Measurements from ENCODE around the gene COPS6.
A peak's percentile ranks its signal among the peaks of the same experiment; 100 is the strongest.

Gene COPS6

DNA sequence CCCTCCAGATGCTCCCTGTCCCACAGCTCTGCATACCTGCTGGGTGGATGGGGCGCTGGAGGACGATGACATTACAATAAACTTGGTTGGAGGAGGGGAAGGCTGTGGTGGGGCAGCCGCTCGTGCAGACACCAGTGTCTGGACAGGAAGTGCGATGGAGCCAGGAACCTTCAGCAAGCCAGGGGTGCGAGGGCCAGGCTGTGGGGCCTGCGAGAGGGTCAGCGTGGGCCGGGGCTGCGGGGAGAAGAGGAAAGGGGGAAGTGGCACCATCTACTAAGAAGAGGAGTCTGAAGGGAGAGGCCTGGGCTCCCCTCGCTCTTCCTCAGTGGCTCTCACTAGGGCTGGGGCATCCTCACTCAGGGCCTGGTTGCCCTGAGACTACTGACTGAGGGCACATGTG is 19.1 kb downstream of the COPS6 start:
- Histone ChIP-seq H4K91ac (ENCODE audit: low read depth, low read length, poor library complexity) (no peak overlapping the region), H2BK15ac (ENCODE audit: low read length) (no peak overlapping the region), H3K36me3 (replicated peaks in 1 of 2; ENCODE audit: control insufficient read depth in 2 of 2, insufficient read depth in 2 of 2, low read length in 2 of 2) (peaks cover 50 to 91% of the 10 kb centered on the region in 2 donors), H3K4me2 (ENCODE audit: insufficient read depth, low read length, poor library complexity, severe bottlenecking) (no peak overlapping the region), H2AFZ (ENCODE audit: low read length) (no peak overlapping the region), H2BK12ac (ENCODE audit: low read length) (no peak overlapping the region), H3K9me3 (replicated peaks in 1 of 2; ENCODE audit: control insufficient read depth in 2 of 2, insufficient read depth in 1 of 2, low read depth in 1 of 2, low read length in 2 of 2) (peaks cover 0 to 2% of the 10 kb centered on the region in 2 donors), H3K14ac (ENCODE audit: low read length) (no peak overlapping the region), H3K27ac (replicated peaks; ENCODE audit: low read length) (no peak overlapping the region), H2AK5ac (ENCODE audit: low read depth, low read length) (no peak overlapping the region), H3K4me1 (ENCODE audit: control insufficient read depth in 2 of 2, insufficient read depth in 1 of 2, low read depth in 1 of 2, low read length in 2 of 2) (peaks cover 0 to 4% of the 10 kb centered on the region in 2 donors), H3K27me3 (ENCODE audit: control insufficient read depth in 3 of 3, insufficient read depth in 3 of 3, low read depth in 1 of 3, low read length in 3 of 3) (no peaks in the 10 kb centered on the region), H3K23ac (ENCODE audit: low read depth, low read length, poor library complexity) (peak overlapping the region; percentile 85), H4K8ac (ENCODE audit: low read depth, low read length) (no peak overlapping the region), H3K4ac (ENCODE audit: low read length) (no peak overlapping the region), H3K79me1 (ENCODE audit: low read depth, low read length) (no peaks in the 10 kb centered on the region), H3K18ac (ENCODE audit: low read length) (no peak overlapping the region), H2BK120ac (ENCODE audit: low read depth, low read length) (no peak overlapping the region), H2BK5ac (ENCODE audit: low read length) (peak overlapping the region; percentile 75), H3K4me3 (ENCODE audit: low read length in 2 of 2) (no peak overlapping the region), H3K9ac (ENCODE audit: low read depth, low read length, poor library complexity) (peak overlapping the region; percentile 44)
- no peak for DNase-seq (ENCODE audit: low spot score)
- WGBS, 2 donors (ENCODE audit: extremely low coverage in 2 of 2, insufficient read length in 2 of 2, insufficient replicate concordance in 1 of 2) = no CpG with 5 or more reads among the region's 11 CpGs

DNA sequence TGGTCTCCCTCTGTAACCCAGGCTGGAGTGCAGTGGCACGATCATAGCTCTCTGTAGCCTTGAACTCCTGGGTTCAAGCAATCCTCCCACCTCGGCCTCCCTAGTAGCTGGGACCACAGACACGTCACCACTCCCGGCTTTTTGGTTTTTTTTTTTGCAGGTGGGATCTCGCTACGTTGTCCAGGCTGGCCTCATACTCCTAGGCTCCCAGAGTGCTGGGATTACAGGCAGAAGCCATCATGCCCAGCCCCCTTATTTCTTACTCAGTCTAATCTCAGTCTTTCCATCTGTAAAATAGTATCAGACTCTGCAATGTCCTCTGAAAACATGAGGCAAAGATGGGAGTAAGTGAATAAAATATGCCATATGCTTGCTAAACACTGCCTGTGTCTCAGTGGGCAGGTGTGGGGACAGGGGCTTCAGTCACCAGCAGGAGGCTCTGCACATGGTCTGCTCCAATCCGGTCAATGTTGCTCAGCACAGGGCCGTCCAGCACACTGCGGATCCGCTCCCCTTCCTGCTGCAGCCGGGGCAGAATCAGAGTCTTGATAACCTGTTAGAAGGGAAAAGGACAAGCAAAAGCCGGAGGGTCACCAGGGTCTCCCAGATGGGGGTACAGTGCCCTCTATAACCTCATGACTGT is 20.9 kb downstream of the COPS6 start:
- no CpG with 5 or more reads among the region's 12 CpGs for WGBS, 2 donors (ENCODE audit: extremely low coverage in 2 of 2, insufficient read length in 2 of 2, insufficient replicate concordance in 1 of 2)
- H3K9ac ChIP-seq (ENCODE audit: low read depth, low read length, poor library complexity) = no peak overlapping the region
- DNase-seq (ENCODE audit: low spot score) = no peak
- H3K79me1 ChIP-seq (ENCODE audit: low read depth, low read length) = peaks cover 3% of the 10 kb centered on the region
- no peaks in the 10 kb centered on the region for H3K27me3 ChIP-seq (ENCODE audit: control insufficient read depth in 3 of 3, insufficient read depth in 3 of 3, low read depth in 1 of 3, low read length in 3 of 3)
- H2BK15ac ChIP-seq (ENCODE audit: low read length) = no peak overlapping the region
- peaks cover 58 to 95% of the 10 kb centered on the region in 2 donors for H3K36me3 ChIP-seq (replicated peaks in 1 of 2; ENCODE audit: control insufficient read depth in 2 of 2, insufficient read depth in 2 of 2, low read length in 2 of 2)
- H3K18ac ChIP-seq (ENCODE audit: low read length) = no peak overlapping the region
- H4K91ac ChIP-seq (ENCODE audit: low read depth, low read length, poor library complexity) = no peak overlapping the region
- no peak overlapping the region for H2AK5ac ChIP-seq (ENCODE audit: low read depth, low read length)
- no peak overlapping the region for H2AFZ ChIP-seq (ENCODE audit: low read length)
- H3K4me1 ChIP-seq (ENCODE audit: control insufficient read depth in 2 of 2, insufficient read depth in 1 of 2, low read depth in 1 of 2, low read length in 2 of 2) = no peaks in the 10 kb centered on the region
- H3K4me3 ChIP-seq (ENCODE audit: low read length in 2 of 2) = no peak overlapping the region
- H2BK12ac ChIP-seq (ENCODE audit: low read length) = no peak overlapping the region
- no peak overlapping the region for H2BK120ac ChIP-seq (ENCODE audit: low read depth, low read length)
- H4K8ac ChIP-seq (ENCODE audit: low read depth, low read length) = peak overlapping the region; percentile 82
- H3K4me2 ChIP-seq (ENCODE audit: insufficient read depth, low read length, poor library complexity, severe bottlenecking) = no peak overlapping the region
- H2BK5ac ChIP-seq (ENCODE audit: low read length) = no peak overlapping the region
- no peak overlapping the region for H3K27ac ChIP-seq (replicated peaks; ENCODE audit: low read length)
- no peak overlapping the region for H3K14ac ChIP-seq (ENCODE audit: low read length)
- H3K23ac ChIP-seq (ENCODE audit: low read depth, low read length, poor library complexity) = no peak overlapping the region
- peaks cover 0 to 2% of the 10 kb centered on the region in 2 donors for H3K9me3 ChIP-seq (replicated peaks in 1 of 2; ENCODE audit: control insufficient read depth in 2 of 2, insufficient read depth in 1 of 2, low read depth in 1 of 2, low read length in 2 of 2)
- H3K4ac ChIP-seq (ENCODE audit: low read length) = no peak overlapping the region

DNA sequence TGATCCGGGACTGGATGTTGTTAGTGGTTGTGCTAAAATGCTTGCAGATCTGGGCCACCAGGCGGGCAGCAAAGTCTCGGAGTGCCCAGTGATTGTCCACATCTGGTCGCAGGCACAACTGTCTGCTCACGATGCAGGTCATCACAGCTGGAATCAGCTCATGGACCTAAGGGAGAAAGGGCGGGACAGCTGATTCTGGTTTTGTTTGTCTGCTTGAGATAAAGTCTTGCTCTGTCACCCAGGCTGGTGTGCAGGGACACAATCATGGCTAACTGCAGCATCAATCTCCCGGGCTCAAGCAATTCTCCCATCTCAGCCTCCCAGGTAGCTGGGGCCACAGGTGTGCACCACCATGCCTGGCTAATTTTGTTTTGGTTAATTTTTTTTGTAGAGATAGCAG is 22.4 kb downstream of the COPS6 start:
- no peak overlapping the region for H3K4me3 ChIP-seq (ENCODE audit: low read length in 2 of 2)
- no peak overlapping the region for H3K27ac ChIP-seq (replicated peaks; ENCODE audit: low read length)
- no peak overlapping the region for H3K18ac ChIP-seq (ENCODE audit: low read length)
- no peak for DNase-seq (ENCODE audit: low spot score)
- H3K4me1 ChIP-seq (ENCODE audit: control insufficient read depth in 2 of 2, insufficient read depth in 1 of 2, low read depth in 1 of 2, low read length in 2 of 2) = no peaks in the 10 kb centered on the region
- no peak overlapping the region for H3K23ac ChIP-seq (ENCODE audit: low read depth, low read length, poor library complexity)
- H2BK120ac ChIP-seq (ENCODE audit: low read depth, low read length) = no peak overlapping the region
- H3K79me1 ChIP-seq (ENCODE audit: low read depth, low read length) = peaks cover 3% of the 10 kb centered on the region
- no peak overlapping the region for H3K4me2 ChIP-seq (ENCODE audit: insufficient read depth, low read length, poor library complexity, severe bottlenecking)
- H2BK12ac ChIP-seq (ENCODE audit: low read length) = no peak overlapping the region
- no peak overlapping the region for H2AK5ac ChIP-seq (ENCODE audit: low read depth, low read length)
- peaks cover 55 to 87% of the 10 kb centered on the region in 2 donors for H3K36me3 ChIP-seq (replicated peaks in 1 of 2; ENCODE audit: control insufficient read depth in 2 of 2, insufficient read depth in 2 of 2, low read length in 2 of 2)
- no peak overlapping the region for H4K8ac ChIP-seq (ENCODE audit: low read depth, low read length)
- H3K9ac ChIP-seq (ENCODE audit: low read depth, low read length, poor library complexity) = no peak overlapping the region
- WGBS, 2 donors (ENCODE audit: extremely low coverage in 2 of 2, insufficient read length in 2 of 2, insufficient replicate concordance in 1 of 2) = no CpG with 5 or more reads among the region's 7 CpGs
- no peak overlapping the region for H2BK5ac ChIP-seq (ENCODE audit: low read length)
- no peak overlapping the region for H3K14ac ChIP-seq (ENCODE audit: low read length)
- no peaks in the 10 kb centered on the region for H3K27me3 ChIP-seq (ENCODE audit: control insufficient read depth in 3 of 3, insufficient read depth in 3 of 3, low read depth in 1 of 3, low read length in 3 of 3)
- no peak overlapping the region for H2BK15ac ChIP-seq (ENCODE audit: low read length)
- H3K4ac ChIP-seq (ENCODE audit: low read length) = no peak overlapping the region
- H3K9me3 ChIP-seq (replicated peaks in 1 of 2; ENCODE audit: control insufficient read depth in 2 of 2, insufficient read depth in 1 of 2, low read depth in 1 of 2, low read length in 2 of 2) = peaks cover 0 to 2% of the 10 kb centered on the region in 2 donors
- H2AFZ ChIP-seq (ENCODE audit: low read length) = no peak overlapping the region
- H4K91ac ChIP-seq (ENCODE audit: low read depth, low read length, poor library complexity) = no peak overlapping the region

DNA sequence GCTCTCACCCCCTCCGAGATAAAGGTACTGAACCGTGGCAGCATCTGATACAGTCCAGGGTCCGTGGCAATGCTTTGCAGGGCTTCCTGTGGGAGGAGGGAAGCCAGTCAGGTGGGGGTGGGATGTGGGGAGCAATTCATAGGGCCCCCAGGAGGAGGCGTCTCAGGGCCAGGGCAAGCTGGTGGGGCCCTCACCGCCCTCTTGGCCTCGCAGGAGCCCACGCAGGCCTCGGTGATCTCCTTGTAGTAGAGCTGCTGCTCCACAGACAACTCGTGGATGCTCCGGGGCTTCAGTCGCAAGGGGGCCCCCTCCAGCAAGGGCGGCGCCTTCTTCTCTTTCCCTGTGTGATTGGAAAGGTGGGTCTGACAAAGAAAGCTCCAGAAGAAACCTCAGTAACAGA is 23.1 kb downstream of the COPS6 start:
- Histone ChIP-seq H3K14ac (ENCODE audit: low read length) (no peak overlapping the region), H2AK5ac (ENCODE audit: low read depth, low read length) (no peak overlapping the region), H3K79me1 (ENCODE audit: low read depth, low read length) (peaks cover 3% of the 10 kb centered on the region), H3K9ac (ENCODE audit: low read depth, low read length, poor library complexity) (no peak overlapping the region), H3K4me3 (ENCODE audit: low read length in 2 of 2) (no peak overlapping the region), H2BK15ac (ENCODE audit: low read length) (no peak overlapping the region), H3K4me2 (ENCODE audit: insufficient read depth, low read length, poor library complexity, severe bottlenecking) (no peak overlapping the region), H4K91ac (ENCODE audit: low read depth, low read length, poor library complexity) (no peak overlapping the region), H3K9me3 (replicated peaks in 1 of 2; ENCODE audit: control insufficient read depth in 2 of 2, insufficient read depth in 1 of 2, low read depth in 1 of 2, low read length in 2 of 2) (peaks cover 0 to 2% of the 10 kb centered on the region in 2 donors), H3K36me3 (replicated peaks in 1 of 2; ENCODE audit: control insufficient read depth in 2 of 2, insufficient read depth in 2 of 2, low read length in 2 of 2) (peaks cover 49 to 83% of the 10 kb centered on the region in 2 donors), H3K23ac (ENCODE audit: low read depth, low read length, poor library complexity) (no peak overlapping the region), H3K27ac (replicated peaks; ENCODE audit: low read length) (no peak overlapping the region), H2AFZ (ENCODE audit: low read length) (no peak overlapping the region), H3K4ac (ENCODE audit: low read length) (no peak overlapping the region), H2BK12ac (ENCODE audit: low read length) (no peak overlapping the region), H3K4me1 (ENCODE audit: control insufficient read depth in 2 of 2, insufficient read depth in 1 of 2, low read depth in 1 of 2, low read length in 2 of 2) (no peaks in the 10 kb centered on the region), H3K18ac (ENCODE audit: low read length) (no peak overlapping the region), H4K8ac (ENCODE audit: low read depth, low read length) (no peak overlapping the region), H2BK120ac (ENCODE audit: low read depth, low read length) (no peak overlapping the region), H3K27me3 (ENCODE audit: control insufficient read depth in 3 of 3, insufficient read depth in 3 of 3, low read depth in 1 of 3, low read length in 3 of 3) (no peaks in the 10 kb centered on the region), H2BK5ac (ENCODE audit: low read length) (no peak overlapping the region)
- no CpG with 5 or more reads among the region's 13 CpGs for whole genome bisulfite sequencing, 2 donors (ENCODE audit: extremely low coverage in 2 of 2, insufficient read length in 2 of 2, insufficient replicate concordance in 1 of 2)
- DNase-seq (ENCODE audit: low spot score) = no peak
